Mesenteric fat pad (tissue), 1 donor: ENCODE data around the gene DOCK4. TPM values are rescaled to one million over a fixed set of nuclear protein-coding genes. Genes with fewer than 3 reads are reported as not detected.
"Not testable (repeated sequence)": the region's sequence is repeated elsewhere in the genome, so short reads cannot be mapped to it uniquely, and the experiment has no call there.

Experiments used
- DNase-seq: peaks from one replicate; pipeline ENCODE4 v3.0.0-alpha.2; 2020; ENCODE audit warnings: low spot score
- total RNA-seq: library from RNA; stranded (reverse); fragmentation: NEBNext Ultra II Directional; extraction: Animal tissue kit (Norgen Biotek cat#: 25700); gene quantifications from one replicate; pipeline ENCODE4 v1.2.1, GENCODE V29; 2021
- donor health status: DM: yes; HTN: yes; CAD: no.

DOCK4 gene
- total RNA-seq, 1 donor from 2014 or later: 40.9 TPM

GRCh38 chr7:111917404-111917803 lies 288.8 kb downstream of the DOCK4 start:
- not testable (repeated sequence) for DNase-seq

GRCh38 chr7:111914291-111914690 lies 291.9 kb downstream of the DOCK4 start:
- no peak for DNase-seq

- DNase-seq: no peak
These were observed 294.8 kb downstream of the DOCK4 start for GRCh38 chr7:111911166-111911961.

- no peak for DNase-seq
These were observed 295.5 kb downstream of the DOCK4 start for GRCh38 chr7:111910656-111911055.

- not testable (repeated sequence) for DNase-seq
These were observed 297.5 kb downstream of the DOCK4 start for GRCh38 chr7:111908673-111909072.

GRCh38 chr7:111903797-111904196 lies 302.4 kb downstream of the DOCK4 start:
- DNase-seq: no peak

GRCh38 chr7:111903016-111903415 lies 303.2 kb downstream of the DOCK4 start:
- no peak for DNase-seq

- no peak for DNase-seq
These were observed 305.9 kb downstream of the DOCK4 start for GRCh38 chr7:111900283-111900682.

GRCh38 chr7:111895049-111895448 lies 311.1 kb downstream of the DOCK4 start:
- DNase-seq: no peak

GRCh38 chr7:111894518-111894917 lies 311.7 kb downstream of the DOCK4 start:
- no peak for DNase-seq

GRCh38 chr7:111893190-111893589 lies 313.0 kb downstream of the DOCK4 start:
- DNase-seq: no peak

- DNase-seq: no peak
These were observed 313.6 kb downstream of the DOCK4 start for GRCh38 chr7:111892588-111892987.

GRCh38 chr7:111887734-111888133 lies 318.5 kb downstream of the DOCK4 start:
- no peak for DNase-seq

- no peak for DNase-seq
These were observed 320.0 kb downstream of the DOCK4 start for GRCh38 chr7:111886233-111886632.

GRCh38 chr7:111883241-111883640 lies 323.0 kb downstream of the DOCK4 start:
- no peak for DNase-seq

- no peak for DNase-seq
These were observed 327.4 kb downstream of the DOCK4 start for GRCh38 chr7:111878785-111879184.

- no peak for DNase-seq
These were observed 328.3 kb downstream of the DOCK4 start for GRCh38 chr7:111877931-111878330.

GRCh38 chr7:111873963-111874690 lies 332.1 kb downstream of the DOCK4 start:
- no peak for DNase-seq

- no peak for DNase-seq
These were observed 332.9 kb downstream of the DOCK4 start for GRCh38 chr7:111873326-111873646.

- no peak for DNase-seq
These were observed 333.5 kb downstream of the DOCK4 start for GRCh38 chr7:111872450-111873325.

- no peak for DNase-seq
These were observed 334.9 kb downstream of the DOCK4 start for GRCh38 chr7:111871283-111871682.

GRCh38 chr7:111869280-111869679 lies 336.9 kb downstream of the DOCK4 start:
- no peak for DNase-seq
